H1 (cell line): ENCODE results near the gene SUPT20HL1. TPM values are rescaled to one million over a fixed set of nuclear protein-coding genes. Genes with fewer than 3 reads are reported as not detected.

ENCODE experiments used
- CTCF ChIA-PET: fragments of 300-600 bp; sonication (Branson Sonifier 250); formaldehyde crosslinking; loops from one replicate; lab custom pipeline; 2021; ENCODE audit not compliant: partially characterized antibody; lab: Charles Lee
- POLR2A ChIA-PET: fragments of 300-600 bp; sonication (Branson Sonifier 250); formaldehyde crosslinking; loops from one replicate; lab custom pipeline; 2021; ENCODE audit warnings: inconsistent platforms; ENCODE audit not compliant: partially characterized antibody; lab: Charles Lee
- DNase-seq, 2 experiments: peaks; one replicate each; pipeline versions ENCODE4 v3.0.0 to v3.0.0-alpha.2; 2010 to 2022; ENCODE audit warnings: low spot score in 2 of 2, low read depth in 1 of 2, mixed read lengths in 1 of 2
- FAIRE-seq: peaks from 2 replicates; lab custom pipeline; 2011; peaks lifted over from hg19 to GRCh38; lab: Jason Lieb, UNC
- H2AFZ ChIP-seq: 2 replicates; pipeline ENCODE4 v1.8.1; 2012; ENCODE audit warnings: low read length, inconsistent platforms
- H2AK5ac ChIP-seq: 2 replicates; pipeline ENCODE4 v1.6.1; 2013; ENCODE audit warnings: low read depth, low read length
- H2BK120ac ChIP-seq: replicated peaks from 2 replicates; pipeline ENCODE3; 2013; ENCODE audit warnings: low read depth, low read length, inconsistent platforms
- H2BK12ac ChIP-seq: 2 replicates; pipeline ENCODE4 v1.6.1; 2013; ENCODE audit warnings: low read depth, low read length
- H2BK15ac ChIP-seq: 2 replicates; pipeline ENCODE4 v1.6.1; 2013; ENCODE audit warnings: low read length
- H2BK20ac ChIP-seq: 2 replicates; pipeline ENCODE4 v1.6.1; 2013; ENCODE audit warnings: low read length
- H2BK5ac ChIP-seq: 2 replicates; pipeline ENCODE4 v1.6.1; 2013; ENCODE audit warnings: low read depth, low read length
- H3K14ac ChIP-seq: 2 replicates; pipeline ENCODE4 v1.6.1; 2013; ENCODE audit warnings: inconsistent platforms; ENCODE audit not compliant: insufficient read length
- H3K18ac ChIP-seq: 2 replicates; pipeline ENCODE4 v1.6.1; 2013; ENCODE audit warnings: low read length; ENCODE audit errors: extremely low read depth
- H3K23ac ChIP-seq: 2 replicates; pipeline ENCODE4 v1.6.1; 2013; ENCODE audit warnings: inconsistent platforms; ENCODE audit not compliant: insufficient read length
- H3K23me2 ChIP-seq: 2 replicates; pipeline ENCODE4 v1.6.1; 2013; ENCODE audit warnings: low read depth, low read length
- H3K27ac ChIP-seq: 2 replicates; pipeline ENCODE4 v1.6.1; 2011; ENCODE audit warnings: low read depth, low read length, inconsistent platforms
- H3K27me3 ChIP-seq, 4 experiments: replicated peaks in 1 of 4; 1 replicate in 1 of 4; 2 replicates in 3 of 4; pipeline versions ENCODE4 v1.6.1 to v1.8.1; 2011 to 2013; ENCODE audit warnings: low read length in 3 of 4, mild to moderate bottlenecking in 3 of 4, inconsistent platforms in 2 of 4, mixed read lengths in 2 of 4, moderate library complexity in 1 of 4; ENCODE audit not compliant: control insufficient read depth in 3 of 4, insufficient read depth in 3 of 4; ENCODE audit errors: extremely low read depth in 1 of 4
- H3K36me3 ChIP-seq, 4 experiments: 2 replicates each; pipeline versions ENCODE4 v1.6.1 to v1.8.1; 2011 to 2013; ENCODE audit warnings: mild to moderate bottlenecking in 4 of 4, low read length in 3 of 4, moderate library complexity in 2 of 4, control low read depth in 1 of 4, inconsistent platforms in 1 of 4; ENCODE audit not compliant: insufficient read depth in 4 of 4, control insufficient read depth in 2 of 4
- H3K4ac ChIP-seq: replicated peaks from 2 replicates; pipeline ENCODE3; 2013; ENCODE audit warnings: low read length, low read depth, mixed read lengths, inconsistent platforms; ENCODE audit not compliant: insufficient read length
- H3K4me1 ChIP-seq, 4 experiments: replicated peaks in 1 of 4; 1 replicate in 1 of 4; 2 replicates in 3 of 4; pipeline versions ENCODE4 v1.6.1 to v1.8.1; 2011 to 2013; ENCODE audit warnings: low read length in 3 of 4, inconsistent platforms in 2 of 4, mixed read lengths in 1 of 4; ENCODE audit not compliant: insufficient read depth in 4 of 4, control insufficient read depth in 3 of 4
- H3K4me2 ChIP-seq, 2 experiments: 2 replicates each; pipeline versions ENCODE4 v1.6.1 to v1.8.1; 2011 to 2013; ENCODE audit warnings: low read depth in 2 of 2, low read length in 2 of 2, control low read depth in 1 of 2, inconsistent platforms in 1 of 2, mild to moderate bottlenecking in 1 of 2; ENCODE audit not compliant: insufficient read depth in 1 of 2
- H3K4me3 ChIP-seq, 4 experiments: fragments of 200-600, 300-600 bp in 1 of 4; sonication (generic), shearing (Covaris generic), sonication (Bioruptor Twin) in 1 of 4; 2 replicates each; pipeline versions ENCODE4 v1.5.1 to v1.8.1; 2011 to 2016; ENCODE audit warnings: low read length in 4 of 4, low read depth in 3 of 4, control low read depth in 2 of 4, inconsistent platforms in 2 of 4, mild to moderate bottlenecking in 2 of 4, mixed read lengths in 1 of 4, moderate library complexity in 1 of 4; ENCODE audit not compliant: insufficient read depth in 2 of 4; ENCODE audit errors: extremely low read depth in 1 of 4
- H3K56ac ChIP-seq: replicated peaks from 2 replicates; pipeline ENCODE3; 2013; ENCODE audit warnings: low read depth, mild to moderate bottlenecking, mixed read lengths, low read length, inconsistent platforms; ENCODE audit not compliant: insufficient read length
- H3K79me1 ChIP-seq: 2 replicates; pipeline ENCODE4 v1.6.1; 2013; ENCODE audit warnings: low read depth, low read length, control low read depth
- H3K79me2 ChIP-seq, 2 experiments: 2 replicates each; pipeline versions ENCODE4 v1.6.1 to v1.8.1; 2012 to 2013; ENCODE audit warnings: low read length in 2 of 2, mild to moderate bottlenecking in 2 of 2, inconsistent platforms in 1 of 2; ENCODE audit not compliant: insufficient read depth in 2 of 2, control insufficient read depth in 1 of 2
- H3K9ac ChIP-seq, 4 experiments: replicated peaks in 1 of 4; 1 replicate in 1 of 4; 2 replicates in 3 of 4; pipeline versions ENCODE4 v1.6.1 to v1.8.1; 2011 to 2013; ENCODE audit warnings: low read depth in 3 of 4, low read length in 3 of 4, control low read depth in 2 of 4, mild to moderate bottlenecking in 2 of 4, moderate library complexity in 2 of 4, inconsistent platforms in 1 of 4; ENCODE audit errors: extremely low read depth in 1 of 4
- H3K9me3 ChIP-seq, 2 experiments: 2 replicates each; pipeline versions ENCODE4 v1.6.1 to v1.8.1; 2012 to 2013; ENCODE audit warnings: mild to moderate bottlenecking in 2 of 2, moderate library complexity in 2 of 2, control low read depth in 1 of 2, inconsistent platforms in 1 of 2, low read depth in 1 of 2, low read length in 1 of 2, mixed read lengths in 1 of 2; ENCODE audit not compliant: insufficient read depth in 2 of 2
- H4K20me1 ChIP-seq, 2 experiments: replicated peaks in 1 of 2; 2 replicates each; pipeline versions ENCODE3 to v1.8.1; 2011 to 2013; ENCODE audit warnings: inconsistent platforms in 2 of 2, low read length in 2 of 2, mild to moderate bottlenecking in 1 of 2; ENCODE audit not compliant: insufficient read depth in 2 of 2, control insufficient read depth in 1 of 2
- H4K5ac ChIP-seq: 2 replicates; pipeline ENCODE4 v1.6.1; 2013; ENCODE audit warnings: low read length, low read depth, mixed read lengths, inconsistent platforms; ENCODE audit not compliant: insufficient read length
- H4K8ac ChIP-seq: 2 replicates; pipeline ENCODE4 v1.8.0; 2013; ENCODE audit warnings: mild to moderate bottlenecking, moderate library complexity, low read length, inconsistent platforms; ENCODE audit not compliant: insufficient read depth; ENCODE audit errors: extremely low read depth
- H4K91ac ChIP-seq: replicated peaks from 2 replicates; pipeline ENCODE3; 2013; ENCODE audit warnings: low read length, mixed read lengths, inconsistent platforms; ENCODE audit not compliant: insufficient read length
- ASH2L ChIP-seq: fragments of 200-600, 300-600 bp; sonication (generic); IDR thresholded peaks from one replicate; pipeline ENCODE4 v1.7.1; 2017; ENCODE audit warnings: low read length
- CBX8 ChIP-seq: fragments of 300-800, 300-1000 bp; sonication (generic); IDR thresholded peaks from 2 replicates; pipeline ENCODE4 v1.7.1; 2016; ENCODE audit warnings: low read depth, low read length, borderline replicate concordance
- CHD2 ChIP-seq: IDR thresholded peaks from 2 replicates; pipeline ENCODE4 v1.6.1; 2012; ENCODE audit warnings: low read length, improper control_type of control experiment
- CREB1 ChIP-seq: IDR thresholded peaks from 2 replicates; pipeline ENCODE4 v1.6.1; 2012; ENCODE audit warnings: inconsistent platforms
- E2F6 ChIP-seq: IDR thresholded peaks from 2 replicates; pipeline ENCODE4 v1.6.1; 2012; ENCODE audit warnings: inconsistent platforms
- EGR1 ChIP-seq: IDR thresholded peaks from 2 replicates; pipeline ENCODE4 v1.6.1; 2011; ENCODE audit warnings: low read depth, low read length, borderline replicate concordance
- GABPA ChIP-seq: IDR thresholded peaks from 2 replicates; pipeline ENCODE4 v1.6.1; 2011; ENCODE audit warnings: mild to moderate bottlenecking, low read length, moderate library complexity, borderline replicate concordance; ENCODE audit not compliant: insufficient read depth
- GTF2F1 ChIP-seq: IDR thresholded peaks from 2 replicates; pipeline ENCODE4 v1.6.1; 2012; ENCODE audit warnings: low read depth, low read length, improper control_type of control experiment, borderline replicate concordance
- JUN ChIP-seq: IDR thresholded peaks from 2 replicates; pipeline ENCODE4 v1.6.1; 2011; ENCODE audit warnings: low read depth, mild to moderate bottlenecking, improper control_type of control experiment, low read length
- KDM5A ChIP-seq: fragments of 200-600 bp; IDR thresholded peaks from 2 replicates; pipeline ENCODE4 v1.7.1; 2012; ENCODE audit warnings: mild to moderate bottlenecking, low read length, inconsistent platforms, mixed read lengths
- POLR2A ChIP-seq, 2 experiments: IDR thresholded peaks; 1 replicate in 1 of 2; 2 replicates in 1 of 2; pipeline ENCODE4 v1.6.1; 2011; ENCODE audit warnings: low read depth in 2 of 2, low read length in 2 of 2, mild to moderate bottlenecking in 2 of 2; ENCODE audit errors: control extremely low read depth in 1 of 2
- POLR2AphosphoS5 ChIP-seq: IDR thresholded peaks from 2 replicates; pipeline ENCODE4 v1.6.1; 2011; ENCODE audit warnings: low read depth, low read length
- SAP30 ChIP-seq: fragments of 300-600 bp; sonication (generic); IDR thresholded peaks from 2 replicates; pipeline ENCODE4 v1.7.1; 2012; ENCODE audit warnings: low read length, moderate library complexity, mild to moderate bottlenecking, inconsistent platforms; ENCODE audit not compliant: insufficient read depth, insufficient replicate concordance
- SP2 ChIP-seq: IDR thresholded peaks from 2 replicates; pipeline ENCODE4 v1.6.1; 2012; ENCODE audit warnings: mild to moderate bottlenecking, low read length, inconsistent platforms
- SRF ChIP-seq: IDR thresholded peaks from 2 replicates; pipeline ENCODE4 v1.6.1; 2011; ENCODE audit warnings: mild to moderate bottlenecking, low read depth, low read length, moderate library complexity
- YY1 ChIP-seq: IDR thresholded peaks from 2 replicates; pipeline ENCODE4 v1.6.1; 2011; ENCODE audit warnings: low read depth, mild to moderate bottlenecking, low read length
- polyA plus RNA-seq, 7 experiments: library from polyadenylated mRNA; depleted of rRNA in 3 of 7; stranded (reverse) in 5 of 7; unstranded in 2 of 7; fragments of >200 nt in 5 of 7; fragments of 200-250 nt in 2 of 7; gene quantifications; 1 replicate in 5 of 7; 2 replicates in 1 of 7; 4 replicates in 1 of 7; pipeline versions ENCODE4 v1.2.1 to v1.2.3, GENCODE V29; 2011 to 2013; ENCODE audit warnings: missing spikeins in 2 of 7, mixed read lengths in 2 of 7
- total RNA-seq: library from RNA; stranded (reverse); fragmentation: NEBNext Ultra II Directional; extraction: Animal tissue kit (Norgen Biotek cat#: 25700); gene quantifications from 2 replicates; pipeline ENCODE4 v1.2.1, GENCODE V29; 2021

SUPT20HL1 gene
- total and polyA plus RNA-seq, 2 of the 8 experiments (the other 6 are each of a cell fraction or from before 2014, with no cell fraction given) = not detected

- no peak overlapping the region for H4K8ac ChIP-seq
- H2AFZ ChIP-seq = no peak overlapping the region
- no peak overlapping the region for H2BK20ac ChIP-seq
- no peak overlapping the region for H3K56ac ChIP-seq
- no peak overlapping the region for H3K4ac ChIP-seq
- H4K20me1 ChIP-seq = no peaks in the 10 kb centered on the region
- H3K4me2 ChIP-seq = no peak overlapping the region
- TF ChIP-seq POLR2A (IDR thresholded peaks at IDR 0.05; ENCODE audit: control extremely low read depth in 1 of 2, low read depth in 2 of 2, low read length in 2 of 2) (no peak), ASH2L (no peak), SRF (no peak), SAP30 (no peak), KDM5A (no peak), CHD2 (no peak), GABPA (no peak), POLR2AphosphoS5 (no peak), JUN (no peak), EGR1 (no peak), SP2 (no peak), CREB1 (no peak), YY1 (no peak), CBX8 (no peak), GTF2F1 (no peak), E2F6 (no peak)
- TF ChIP-seq, all 59 proteins: peak for 0
- H3K23me2 ChIP-seq = no peaks in the 10 kb centered on the region
- no peaks in the 10 kb centered on the region for H3K36me3 ChIP-seq
- CTCF ChIA-PET = interaction anchor here (0.6 kb wide), 1 partner anchor 60 kb away, joined by 3 read pairs; no protein-coding TSS in a partner anchor
- H2BK15ac ChIP-seq = no peak overlapping the region
- no peak overlapping the region for H2BK12ac ChIP-seq
- POLR2A ChIA-PET = no interaction called here
- no peaks in the 10 kb centered on the region for H3K9me3 ChIP-seq
- H3K18ac ChIP-seq = no peak overlapping the region
- no peak overlapping the region for H3K23ac ChIP-seq
- no peak overlapping the region for H4K91ac ChIP-seq
- H3K27ac ChIP-seq = no peak overlapping the region
- H2BK120ac ChIP-seq = no peak overlapping the region
- H3K14ac ChIP-seq = no peak overlapping the region
- FAIRE-seq = no peak
- no peak overlapping the region for H2BK5ac ChIP-seq
- H3K4me3 ChIP-seq = no peak overlapping the region
- no peak overlapping the region for H3K9ac ChIP-seq
- no peak for DNase-seq
- no peak overlapping the region for H2AK5ac ChIP-seq
- H3K27me3 ChIP-seq = no peaks in the 10 kb centered on the region
- H3K79me2 ChIP-seq = no peaks in the 10 kb centered on the region
- no peaks in the 10 kb centered on the region for H3K79me1 ChIP-seq
- no peak overlapping the region for H4K5ac ChIP-seq
- no peaks in the 10 kb centered on the region for H3K4me1 ChIP-seq
Observed at GRCh38 chrX:24405959-24406358, 45.5 kb downstream of the SUPT20HL1 start.
